Activated CD4-positive, alpha-beta T cell treated with anti-CD3 and anti-CD28 coated beads for 1 hour (primary cell): Measurements from ENCODE around the gene BRD1.
"Not testable (repeated sequence)": the region's sequence is repeated elsewhere in the genome, so short reads cannot be mapped to it uniquely, and the experiment has no call there.

Experiments
- DNase-seq: peaks from one replicate; pipeline ENCODE4 v3.0.0-alpha.2; 2020

Gene BRD1

GRCh38 chr22:49852898-49853894 lies 25.5 kb upstream of the BRD1 start, which contains the start of gene ZBED4:
Gene ZBED4, plus strand, starts transcription at chr22:49853844. Its CDS starts 29,819 bp downstream, at chr22:49883663.
- peak; percentile 99 for DNase-seq

DNA sequence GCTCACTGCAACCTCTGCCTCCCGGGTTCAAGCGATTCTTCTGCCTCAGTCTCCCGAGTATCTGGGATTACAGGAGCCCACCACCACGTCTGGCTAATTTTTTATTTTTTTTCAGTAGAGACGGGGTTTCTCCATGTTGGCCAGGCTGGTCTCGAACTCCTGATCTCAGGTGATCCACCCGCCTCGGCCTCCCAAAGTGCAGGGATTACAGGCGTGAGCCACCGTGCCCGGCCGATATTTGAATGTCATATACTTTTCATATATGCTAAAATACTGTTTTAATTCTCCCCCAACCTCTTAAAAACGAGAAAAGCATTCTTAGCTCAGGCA lies 24.9 kb upstream of the BRD1 start:
- not testable (repeated sequence) for DNase-seq

DNA sequence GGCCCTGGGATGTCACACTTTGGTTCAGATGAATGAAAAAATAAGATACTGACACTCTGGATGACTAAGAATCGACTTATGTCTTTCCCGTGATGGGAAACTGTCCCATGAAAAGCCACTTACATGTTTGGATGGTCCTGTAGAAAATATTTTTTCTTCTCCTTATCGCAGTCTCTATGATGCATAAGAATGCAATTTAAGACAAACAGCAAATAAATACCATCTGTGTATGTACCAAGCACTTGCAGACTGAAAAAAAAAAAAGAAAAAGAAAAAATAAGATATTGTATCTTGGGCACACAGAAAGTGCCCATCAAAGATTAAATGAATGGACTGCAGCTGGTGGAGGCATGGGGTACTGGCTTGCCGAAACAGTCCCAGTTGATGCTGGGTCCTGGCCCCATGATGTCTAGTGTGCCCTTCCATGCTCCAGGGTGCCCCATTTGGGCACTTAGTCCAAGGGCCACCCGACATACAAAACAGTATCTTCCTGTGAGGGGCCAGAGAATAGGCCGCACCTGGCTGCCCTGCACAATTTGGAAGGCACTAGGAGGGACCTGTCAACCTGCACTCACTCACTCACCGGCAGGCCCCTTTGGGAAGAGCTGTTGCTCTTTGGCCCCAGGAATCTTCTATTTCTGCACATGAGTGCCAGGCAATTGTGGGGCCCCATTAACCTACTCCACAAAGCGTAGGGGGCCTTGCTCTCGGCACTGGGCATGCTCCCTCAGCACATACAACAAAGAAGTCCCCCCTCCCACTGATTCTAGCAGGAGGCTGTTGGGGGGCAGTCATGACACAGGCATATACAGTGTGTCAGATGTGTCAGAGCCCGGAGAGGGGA lies 23.5 kb upstream of the BRD1 start:
- no peak for DNase-seq

DNA sequence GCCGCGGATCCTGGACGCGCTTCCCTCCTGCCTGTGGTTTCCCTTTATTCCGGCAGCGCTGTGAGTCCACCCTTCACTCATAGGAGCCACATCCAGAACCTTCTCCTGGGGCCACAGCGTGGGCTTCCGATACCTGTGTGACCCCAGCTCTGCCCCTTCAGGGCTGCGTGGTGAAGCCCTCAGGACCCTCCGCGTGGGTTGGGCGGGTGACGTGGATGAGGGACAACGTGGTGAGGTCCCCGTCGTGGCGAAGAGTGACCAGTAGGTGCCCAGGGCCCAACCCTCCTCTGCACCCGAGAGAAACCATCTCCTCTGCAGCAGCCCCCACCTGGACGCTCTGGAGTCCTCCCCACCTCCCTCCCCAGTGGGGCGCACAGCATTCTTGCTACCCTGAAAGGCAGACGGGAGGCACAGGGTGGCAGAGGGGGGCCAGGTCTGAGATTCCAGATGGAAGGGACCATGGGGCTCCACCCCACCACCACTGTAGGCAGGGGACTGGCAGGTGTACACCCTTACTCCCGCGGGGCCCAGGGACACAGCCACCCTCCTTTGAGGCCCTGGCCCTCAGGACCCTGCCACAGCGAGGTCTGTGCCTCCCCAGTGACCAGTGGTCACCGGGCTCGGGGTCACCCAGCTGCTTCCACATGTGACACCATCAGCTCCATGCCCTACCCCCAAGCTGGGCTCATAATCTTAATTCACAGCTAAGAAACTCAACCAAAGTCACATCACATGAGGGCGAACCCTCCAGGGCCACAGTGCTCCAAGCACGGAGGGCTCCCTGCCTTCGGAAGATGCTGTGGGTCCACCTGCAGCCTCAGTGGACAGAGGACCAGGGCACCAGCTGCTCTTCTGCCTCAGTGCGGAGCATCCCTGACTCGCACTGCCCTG lies 22.6 kb upstream of the BRD1 start:
- DNase-seq, result no peak

GRCh38 chr22:49849161-49850020 lies 21.7 kb upstream of the BRD1 start:
- DNase-seq, result no peak

GRCh38 chr22:49848690-49849160 lies 21.1 kb upstream of the BRD1 start:
- DNase-seq, result no peak

GRCh38 chr22:49847751-49848689 lies 20.3 kb upstream of the BRD1 start:
- no peak for DNase-seq

DNA sequence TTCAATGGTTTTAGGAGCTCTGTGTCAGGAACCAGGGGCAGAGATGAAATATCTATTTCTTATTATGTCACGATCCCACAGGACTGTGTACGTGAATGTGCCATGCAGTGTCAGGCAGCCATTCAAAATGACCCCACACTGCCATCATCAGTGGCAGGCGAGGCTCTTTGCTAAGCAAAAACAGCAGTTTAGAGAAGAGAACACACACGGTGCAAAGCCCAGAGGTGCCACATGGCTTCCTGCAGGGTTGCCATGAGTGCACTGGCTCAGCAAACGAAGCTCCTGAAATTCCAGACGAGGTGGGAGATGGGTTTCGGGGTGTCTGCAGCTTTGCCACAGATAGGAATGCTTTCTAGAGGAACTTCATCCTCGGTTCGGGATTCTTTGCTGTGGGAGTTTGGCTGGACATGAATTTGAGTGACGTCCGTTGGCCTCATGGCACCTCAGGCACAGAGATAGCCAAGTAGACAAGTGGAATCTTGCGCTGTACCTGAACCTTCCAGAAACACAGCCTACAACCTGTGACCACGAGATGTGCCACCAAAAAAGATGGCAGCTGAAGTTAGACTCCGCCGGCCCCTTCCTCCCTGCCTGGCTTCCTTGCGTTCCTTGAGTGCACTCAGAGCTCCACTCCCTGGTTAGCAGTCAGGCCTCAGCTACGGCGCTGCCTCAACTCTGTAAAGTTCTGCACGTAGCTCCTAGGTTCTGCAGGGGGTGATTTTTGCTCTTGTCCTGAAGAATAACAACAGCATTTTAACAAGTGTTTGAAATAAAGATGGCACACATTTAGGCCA lies 18.2 kb upstream of the BRD1 start:
- no peak for DNase-seq

DNA sequence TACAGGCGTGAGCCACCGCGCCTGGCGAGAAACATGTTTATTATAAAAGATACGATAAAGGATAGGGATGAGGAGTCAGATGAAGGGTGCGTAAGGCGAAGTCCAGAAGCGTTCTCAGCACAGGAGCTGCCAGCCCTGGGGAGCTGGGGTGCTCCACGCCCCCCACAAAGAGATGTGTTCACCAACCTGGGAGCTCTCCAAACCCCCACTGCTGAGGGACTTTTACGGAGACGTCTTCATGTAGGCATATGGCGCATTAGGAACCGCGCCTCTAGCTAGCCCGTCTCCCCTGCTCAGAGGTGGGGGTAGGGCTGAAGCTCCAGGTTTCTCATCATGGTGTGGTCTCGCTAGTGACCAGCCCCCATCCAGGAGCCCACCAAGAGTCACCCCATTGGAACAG lies 17.6 kb upstream of the BRD1 start:
- DNase-seq, result no peak

DNA sequence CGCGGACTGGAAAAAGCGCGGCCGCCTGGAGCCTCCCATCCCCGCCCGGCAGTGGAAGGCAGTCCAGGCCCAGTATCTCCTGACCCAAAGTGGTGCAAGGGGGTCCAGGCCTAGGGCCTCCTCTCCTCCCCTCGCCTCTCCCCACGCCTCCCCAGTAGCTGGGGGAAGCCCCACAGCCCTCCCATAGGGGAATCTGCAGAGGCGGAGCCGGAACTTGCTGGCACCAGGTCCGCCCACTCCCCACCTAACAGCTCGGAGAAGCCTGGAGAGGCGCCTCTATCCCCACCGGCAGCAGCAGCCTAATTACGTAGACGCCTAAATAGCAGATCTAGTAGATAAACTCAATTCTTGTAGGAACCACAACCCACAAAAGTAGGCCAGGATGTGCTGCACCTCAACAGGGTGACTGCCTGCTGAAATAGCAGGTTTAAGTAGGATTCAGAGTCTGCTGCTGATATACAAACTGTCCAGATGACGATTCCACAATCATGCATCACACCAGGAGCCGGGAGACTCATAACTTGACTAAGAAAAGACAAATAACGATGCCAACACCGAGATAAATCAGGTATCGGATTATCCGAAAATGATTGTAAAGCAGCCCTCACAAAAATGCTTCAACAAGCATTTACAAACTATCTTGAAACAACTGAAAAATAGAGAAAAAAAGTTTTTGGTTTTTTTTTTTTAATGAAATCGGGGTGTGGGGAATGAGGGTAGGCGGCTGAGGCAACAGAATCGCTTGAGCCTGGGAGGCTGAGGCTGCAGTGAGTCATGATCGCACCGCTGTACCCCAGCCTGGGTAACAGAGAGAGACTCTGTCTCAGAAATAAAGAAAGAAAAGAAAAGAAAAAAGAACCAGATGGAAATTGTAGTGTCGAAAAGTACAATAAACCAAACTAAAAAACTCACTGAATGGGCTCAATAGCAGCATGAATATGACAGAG lies 11.4 kb upstream of the BRD1 start:
- peak; percentile 74 for DNase-seq

DNA sequence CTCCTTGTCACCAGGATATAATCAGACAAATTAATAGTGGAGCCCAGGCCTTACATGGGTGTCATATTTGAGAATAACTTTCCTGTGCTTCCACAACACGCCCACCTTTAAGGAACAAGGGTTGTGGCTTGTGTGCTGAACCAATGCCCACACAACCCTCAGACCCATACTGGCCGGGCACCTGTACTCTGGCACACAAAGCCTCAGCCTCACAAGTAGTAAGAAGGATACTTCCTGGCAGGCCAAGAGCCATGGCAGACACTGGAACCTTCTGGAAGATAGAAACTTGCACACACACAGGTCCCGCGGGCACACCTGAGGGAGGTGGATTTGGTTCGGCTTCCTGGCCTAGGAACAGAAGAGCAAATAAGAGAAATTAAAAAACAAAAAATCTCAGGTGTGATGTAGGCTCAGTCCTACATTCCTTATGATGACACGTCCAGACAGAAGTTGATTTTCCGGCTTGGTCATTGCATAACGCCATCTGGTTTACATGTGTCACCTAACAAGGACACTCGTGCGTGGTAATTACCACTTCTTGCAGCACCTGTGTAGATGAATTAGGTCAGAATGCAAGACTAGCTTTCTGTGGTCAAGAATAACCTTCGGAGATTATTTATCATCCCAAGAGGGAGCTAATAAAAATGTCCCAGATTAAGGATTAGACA lies 5.8 kb upstream of the BRD1 start:
- DNase-seq, result no peak

DNA sequence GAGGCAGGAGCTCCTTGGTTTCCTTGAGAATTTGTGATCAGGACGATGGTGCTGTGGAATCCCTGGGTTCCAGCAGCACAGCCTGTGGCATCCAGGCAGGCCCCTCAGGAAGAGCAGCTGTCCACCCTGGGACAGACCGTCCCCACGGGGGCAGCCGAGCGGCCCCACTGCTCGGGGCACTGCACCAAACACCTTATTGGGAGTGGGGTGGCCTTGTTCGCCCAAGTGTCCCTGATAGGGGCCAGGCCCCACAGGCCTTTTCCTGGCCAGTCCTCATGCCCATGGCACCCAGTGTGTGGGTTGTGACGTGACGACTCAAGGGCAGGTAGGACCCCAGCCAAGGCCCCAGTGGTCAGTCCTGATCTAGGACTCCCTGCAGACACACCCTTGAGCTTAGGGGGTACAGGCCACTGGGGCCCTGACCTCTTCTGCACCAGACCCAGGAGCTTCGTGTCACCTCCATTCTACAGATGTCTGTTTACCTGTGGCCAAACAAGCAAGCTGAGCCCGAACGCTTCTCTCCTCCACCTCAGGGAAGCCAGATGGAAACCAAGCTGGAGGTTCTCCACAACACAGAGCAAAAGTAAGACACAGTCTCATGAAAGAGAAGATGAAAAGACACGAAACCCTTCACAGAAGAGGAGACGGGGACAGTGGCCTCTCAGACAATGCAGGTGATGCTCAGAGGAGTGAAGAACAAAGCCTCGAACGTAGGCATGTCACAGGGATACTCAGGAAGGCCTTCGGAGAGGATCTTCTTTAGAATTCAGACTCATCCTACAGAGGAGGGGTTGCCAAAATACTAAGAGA lies 1.6 kb upstream of the BRD1 start:
- DNase-seq, result no peak

DNA sequence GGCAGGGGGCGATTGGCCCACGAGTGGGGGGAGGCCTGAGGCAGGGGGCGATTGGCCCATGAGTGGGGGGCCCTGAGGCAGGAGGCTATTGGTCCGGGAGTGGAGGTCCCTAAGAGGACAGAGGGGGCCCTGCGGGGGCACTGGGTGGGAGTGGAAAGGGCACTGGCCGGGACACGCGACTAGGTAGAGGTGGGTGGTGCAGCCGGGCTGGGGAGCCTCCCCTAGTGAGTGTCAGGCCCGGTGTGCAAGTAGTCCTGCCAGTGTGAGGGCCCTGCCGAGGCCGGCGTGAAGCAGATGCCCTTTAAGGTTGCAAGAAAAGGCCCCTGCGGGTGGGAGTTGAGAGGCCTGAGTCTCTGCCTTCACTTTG lies 909 bp upstream of the BRD1 start:
- no peak for DNase-seq

GRCh38 chr22:49827271-49827852 lies 311 bp downstream of the BRD1 start:
- DNase-seq, result no peak

GRCh38 chr22:49826603-49827270 lies 936 bp downstream of the BRD1 start:
- DNase-seq, result no peak
